GM18907 (cell line): Measurements from ENCODE around the gene MTURN.

Experiments used
- ATAC-seq: cut with Tn5 transposase; IDR thresholded peaks from one replicate; pipeline ENCODE4 v1.9.1; 2021; ENCODE audit warnings: mild to moderate bottlenecking, moderate library complexity; ENCODE audit not compliant: unreplicated experiment

MTURN gene

GRCh38 chr7:30159163-30159562 is 24.4 kb downstream of the MTURN start:
- no peak for ATAC-seq

- ATAC-seq = no peak
Measured at GRCh38 chr7:30159698-30160143, 24.9 kb downstream of the MTURN start.

- no peak for ATAC-seq
Measured at GRCh38 chr7:30160329-30160728, 25.5 kb downstream of the MTURN start.

- no peak for ATAC-seq
Measured at GRCh38 chr7:30162133-30162532, 27.3 kb downstream of the MTURN start.

- peak; percentile 43 for ATAC-seq
Measured at GRCh38 chr7:30162622-30163124, 27.9 kb downstream of the MTURN start.

GRCh38 chr7:30163231-30163894 is 28.6 kb downstream of the MTURN start:
- ATAC-seq = peak; percentile 66

- no peak for ATAC-seq
Measured at GRCh38 chr7:30164567-30164966, 29.8 kb downstream of the MTURN start.

- ATAC-seq = no peak
Measured at GRCh38 chr7:30165590-30165989, 30.8 kb downstream of the MTURN start.

- ATAC-seq = no peak
Measured at GRCh38 chr7:30166155-30166840, 31.5 kb downstream of the MTURN start.

GRCh38 chr7:30166841-30167235 is 32.1 kb downstream of the MTURN start:
- ATAC-seq = no peak

- no peak for ATAC-seq
Measured at GRCh38 chr7:30167901-30168300, 33.1 kb downstream of the MTURN start.

- ATAC-seq = no peak
Measured at GRCh38 chr7:30168835-30169573, 34.2 kb downstream of the MTURN start.

- ATAC-seq = no peak
Measured at GRCh38 chr7:30169579-30169978, 34.8 kb downstream of the MTURN start.

GRCh38 chr7:30170476-30171205 is 35.9 kb downstream of the MTURN start:
- ATAC-seq = no peak

- no peak for ATAC-seq
Measured at GRCh38 chr7:30171766-30172447, 37.1 kb downstream of the MTURN start.

GRCh38 chr7:30172451-30172850 is 37.7 kb downstream of the MTURN start:
- ATAC-seq = no peak

- no peak for ATAC-seq
Measured at GRCh38 chr7:30173058-30173897, 38.5 kb downstream of the MTURN start.

GRCh38 chr7:30175180-30175579 is 40.4 kb downstream of the MTURN start:
- no peak for ATAC-seq

- ATAC-seq = no peak
Measured at GRCh38 chr7:30175636-30176147, 40.9 kb downstream of the MTURN start.
